ENCODE data around the gene KCMF1.

KCMF1 gene

GRCh38 chr2:85022232-85022631, 51.3 kb downstream of the KCMF1 start:
- DNase-seq (no peak), ATAC-seq (no peak)

GRCh38 chr2:85024372-85025047, 53.5 kb downstream of the KCMF1 start:
- no peak for DNase-seq
- ATAC-seq = no peak

GRCh38 chr2:85032621-85033020, 61.7 kb downstream of the KCMF1 start:
- ATAC-seq (no peak), DNase-seq (no peak)

- ATAC-seq (no peak), DNase-seq (no peak)
Observed at GRCh38 chr2:85033388-85033787, 62.4 kb downstream of the KCMF1 start.

GRCh38 chr2:85034158-85034557, 63.2 kb downstream of the KCMF1 start:
- DNase-seq = no peak

GRCh38 chr2:85037622-85038021, 66.7 kb downstream of the KCMF1 start:
- DNase-seq (no peak), ATAC-seq (no peak)

More at GRCh38 chr2:85034158-85034557, 63.2 kb downstream of the KCMF1 start:
- ATAC-seq = no peak

GRCh38 chr2:85042330-85042729, 71.4 kb downstream of the KCMF1 start:
- ATAC-seq (no peak), DNase-seq (no peak)

- DNase-seq (no peak), ATAC-seq (no peak)
Observed at GRCh38 chr2:85048534-85048933, 77.6 kb downstream of the KCMF1 start.

- ATAC-seq (no peak), DNase-seq (no peak)
Observed at GRCh38 chr2:85049236-85049635, 78.3 kb downstream of the KCMF1 start.

- DNase-seq (no peak), ATAC-seq (peak; percentile 55)
Observed at GRCh38 chr2:85053802-85054201, 82.8 kb downstream of the KCMF1 start.

- no peak for ATAC-seq
- no peak for DNase-seq
Observed at GRCh38 chr2:85057226-85057962, 86.4 kb downstream of the KCMF1 start.

- ATAC-seq = no peak
- no peak for DNase-seq
Observed at GRCh38 chr2:85061896-85062295, 90.9 kb downstream of the KCMF1 start.

- no peak for DNase-seq
- no peak for ATAC-seq
Observed at GRCh38 chr2:85062565-85062964, 91.6 kb downstream of the KCMF1 start.

GRCh38 chr2:85063981-85064599, 93.1 kb downstream of the KCMF1 start:
- DNase-seq (no peak), ATAC-seq (no peak)

GRCh38 chr2:85064927-85065577, 94.1 kb downstream of the KCMF1 start:
- ATAC-seq = no peak

GRCh38 chr2:85066006-85066740, 95.2 kb downstream of the KCMF1 start:
- DNase-seq (no peak), ATAC-seq (no peak)

More at GRCh38 chr2:85064927-85065577, 94.1 kb downstream of the KCMF1 start:
- DNase-seq = no peak

- ATAC-seq (no peak), DNase-seq (peak; percentile 63)
Observed at GRCh38 chr2:85066874-85067351, 96.0 kb downstream of the KCMF1 start.

- DNase-seq (no peak), ATAC-seq (no peak)
Observed at GRCh38 chr2:85071096-85071495, 100.1 kb downstream of the KCMF1 start.

GRCh38 chr2:85073033-85073432, 102.1 kb downstream of the KCMF1 start:
- DNase-seq (no peak), ATAC-seq (no peak)

GRCh38 chr2:85076618-85077274, 105.8 kb downstream of the KCMF1 start:
- DNase-seq (no peak), ATAC-seq (no peak)

- ATAC-seq = no peak
- DNase-seq = no peak
Observed at GRCh38 chr2:85077859-85078419, 107.0 kb downstream of the KCMF1 start.

Data from stimulated activated naive CD8-positive, alpha-beta T cell treated with anti-CD3 and anti-CD28 coated beads, Interleukin-15, Interleukin-2, amounts not matched to agents 100 U/mL and 50 U/mL, for 24 hours (primary cell).